Karpas-422 (cell line): ENCODE measurements around the gene PLD4. TPM values are rescaled to one million over a fixed set of nuclear protein-coding genes. Genes with fewer than 3 reads are reported as not detected.
"Not testable (repeated sequence)": the region's sequence is repeated elsewhere in the genome, so short reads cannot be mapped to it uniquely, and the experiment has no call there.

ENCODE experiments used
- DNase-seq: peaks from one replicate; pipeline ENCODE4 v3.0.0-alpha.2; 2015
- H2AFZ ChIP-seq: fragments of 200-600 bp; sonication (generic); 2 replicates; pipeline ENCODE4 v1.6.1; 2014; ENCODE audit warnings: antibody characterized with exemption, low read length, mixed read lengths
- H3K27ac ChIP-seq: fragments of 200-600 bp; sonication (generic); 2 replicates; pipeline ENCODE4 v1.5.1; 2014; ENCODE audit warnings: mild to moderate bottlenecking, low read length, moderate library complexity
- H3K27me3 ChIP-seq: fragments of 200-600 bp; sonication (generic); 2 replicates; pipeline ENCODE4 v1.6.1; 2014; ENCODE audit warnings: low read length, mixed read lengths
- H3K36me3 ChIP-seq: fragments of 200-600 bp; sonication (generic); 2 replicates; pipeline ENCODE4 v1.6.1; 2014; ENCODE audit warnings: low read length, mixed read lengths; ENCODE audit not compliant: insufficient read depth
- H3K4me1 ChIP-seq: fragments of 200-600 bp; sonication (generic); 2 replicates; pipeline ENCODE4 v1.6.1; 2014; ENCODE audit warnings: mild to moderate bottlenecking, low read length, mixed read lengths
- H3K4me2 ChIP-seq: fragments of 200-600 bp; sonication (generic); 2 replicates; pipeline ENCODE4 v1.6.1; 2014; ENCODE audit warnings: low read length, low read depth, mild to moderate bottlenecking; ENCODE audit not compliant: poor library complexity, severe bottlenecking
- H3K4me3 ChIP-seq: fragments of 200-600 bp; sonication (generic); 2 replicates; pipeline ENCODE4 v1.5.1; 2014; ENCODE audit warnings: mild to moderate bottlenecking, antibody characterized with exemption, low read length, mixed read lengths
- H3K79me2 ChIP-seq: fragments of 200-600 bp; sonication (generic); 2 replicates; pipeline ENCODE4 v1.6.1; 2014; ENCODE audit warnings: mild to moderate bottlenecking, low read length, mixed read lengths
- H3K9ac ChIP-seq: fragments of 200-600 bp; sonication (generic); 2 replicates; pipeline ENCODE4 v1.6.0; 2014; ENCODE audit warnings: low read length
- H3K9me2 ChIP-seq: fragments of 200-600 bp; sonication (generic), shearing (Covaris generic); replicated peaks from 2 replicates; pipeline ENCODE4 v1.6.0; 2014; ENCODE audit warnings: mild to moderate bottlenecking, low read length, moderate library complexity; ENCODE audit not compliant: insufficient read depth
- H3K9me3 ChIP-seq: fragments of 300-700, 200-600 bp; sonication (generic); 2 replicates; pipeline ENCODE4 v1.6.1; 2014; ENCODE audit warnings: low read length, mixed read lengths
- H4K20me1 ChIP-seq: fragments of 200-600 bp; sonication (generic); 2 replicates; pipeline ENCODE4 v1.6.1; 2014; ENCODE audit warnings: mild to moderate bottlenecking, antibody characterized with exemption, low read length, low read depth; ENCODE audit not compliant: insufficient read depth
- total RNA-seq: library from RNA; depleted of rRNA; stranded (reverse); fragments of >200 nt; shearing (Covaris generic); gene quantifications from 2 replicates; pipeline ENCODE4 v1.2.3, GENCODE V29; 2014; ENCODE audit warnings: low replicate concordance

Gene PLD4
- total RNA-seq, 1 experiment from 2014 or later, result 146 TPM

- Histone ChIP-seq H3K4me1 (no peaks in the 10 kb centered on the region), H3K4me2 (no peak overlapping the region), H4K20me1 (peaks cover 11% of the 10 kb centered on the region; the same call in 1 of the 2 replicates), H2AFZ (no peak overlapping the region), H3K9me2 (no peaks in the 10 kb centered on the region), H3K9ac (no peak overlapping the region), H3K9me3 (no peaks in the 10 kb centered on the region), H3K4me3 (no peak overlapping the region), H3K79me2 (no peaks in the 10 kb centered on the region), H3K27ac (no peak overlapping the region), H3K27me3 (no peaks in the 10 kb centered on the region), H3K36me3 (no peaks in the 10 kb centered on the region)
- DNase-seq, result no peak
Observed at GRCh38 chr14:104950021-104950420, 25.3 kb downstream of the PLD4 start.

GRCh38 chr14:104950701-104951100, 26.0 kb downstream of the PLD4 start:
- not testable (repeated sequence) for H3K9me3 ChIP-seq, H3K4me2 ChIP-seq, H3K9ac ChIP-seq, H2AFZ ChIP-seq, H3K4me3 ChIP-seq, DNase-seq, H3K27ac ChIP-seq, H3K9me2 ChIP-seq, H3K27me3 ChIP-seq, H3K36me3 ChIP-seq, H3K4me1 ChIP-seq, H3K79me2 ChIP-seq
- peaks cover 18% of the 10 kb centered on the region for H4K20me1 ChIP-seq

GRCh38 chr14:104951863-104952657, 27.4 kb downstream of the PLD4 start:
- H3K4me2 ChIP-seq, result not testable (repeated sequence)

GRCh38 chr14:104953097-104953496, 28.4 kb downstream of the PLD4 start:
- Histone ChIP-seq H3K4me1 (no peaks in the 10 kb centered on the region), H3K27ac (no peak overlapping the region), H3K9me2 (no peaks in the 10 kb centered on the region), H4K20me1 (peaks cover 24% of the 10 kb centered on the region), H3K4me2 (no peak overlapping the region), H3K4me3 (no peak overlapping the region), H3K36me3 (no peaks in the 10 kb centered on the region), H3K9ac (no peak overlapping the region), H3K27me3 (no peaks in the 10 kb centered on the region), H2AFZ (no peak overlapping the region), H3K9me3 (no peaks in the 10 kb centered on the region), H3K79me2 (no peaks in the 10 kb centered on the region)
- DNase-seq, result no peak

More at GRCh38 chr14:104951863-104952657, 27.4 kb downstream of the PLD4 start:
- DNase-seq, H3K27ac ChIP-seq, H3K4me1 ChIP-seq, H3K4me3 ChIP-seq, H3K9ac ChIP-seq, H3K79me2 ChIP-seq, H3K9me2 ChIP-seq, H3K9me3 ChIP-seq, H3K36me3 ChIP-seq, H2AFZ ChIP-seq, H3K27me3 ChIP-seq: not testable (repeated sequence)
- H4K20me1 ChIP-seq, result peaks cover 20% of the 10 kb centered on the region

GRCh38 chr14:104953896-104954656, 29.4 kb downstream of the PLD4 start:
- Histone ChIP-seq H3K9me3 (no peaks in the 10 kb centered on the region), H3K4me1 (no peaks in the 10 kb centered on the region), H3K4me2 (no peak overlapping the region), H3K36me3 (no peaks in the 10 kb centered on the region), H4K20me1 (peaks cover 24% of the 10 kb centered on the region), H3K27ac (no peak overlapping the region), H3K79me2 (no peaks in the 10 kb centered on the region), H3K4me3 (no peak overlapping the region), H3K9ac (no peak overlapping the region), H3K27me3 (no peaks in the 10 kb centered on the region), H2AFZ (no peak overlapping the region), H3K9me2 (no peaks in the 10 kb centered on the region)
- DNase-seq, result no peak

- Histone ChIP-seq H3K4me3 (no peak overlapping the region), H3K9me2 (no peaks in the 10 kb centered on the region), H3K79me2 (no peaks in the 10 kb centered on the region), H3K27me3 (no peaks in the 10 kb centered on the region), H3K4me2 (no peak overlapping the region), H2AFZ (no peak overlapping the region), H3K9ac (no peak overlapping the region), H3K36me3 (no peaks in the 10 kb centered on the region), H4K20me1 (peaks cover 24% of the 10 kb centered on the region), H3K4me1 (no peaks in the 10 kb centered on the region), H3K27ac (no peak overlapping the region), H3K9me3 (no peaks in the 10 kb centered on the region)
- DNase-seq, result no peak
Observed at GRCh38 chr14:104954746-104955395, 30.2 kb downstream of the PLD4 start.

GRCh38 chr14:104955396-104955770, 30.7 kb downstream of the PLD4 start:
- Histone ChIP-seq H3K9me2 (no peaks in the 10 kb centered on the region), H3K36me3 (no peaks in the 10 kb centered on the region), H3K79me2 (no peaks in the 10 kb centered on the region), H3K4me1 (no peaks in the 10 kb centered on the region), H3K4me3 (no peak overlapping the region), H2AFZ (no peak overlapping the region), H3K27ac (no peak overlapping the region), H3K9me3 (no peaks in the 10 kb centered on the region), H4K20me1 (peaks cover 24% of the 10 kb centered on the region), H3K27me3 (no peaks in the 10 kb centered on the region), H3K4me2 (no peak overlapping the region), H3K9ac (no peak overlapping the region)
- DNase-seq, result no peak

- Histone ChIP-seq H3K9ac (no peak overlapping the region), H3K4me3 (no peak overlapping the region), H3K79me2 (no peaks in the 10 kb centered on the region), H3K9me2 (no peaks in the 10 kb centered on the region), H3K27ac (no peak overlapping the region), H3K36me3 (no peaks in the 10 kb centered on the region), H3K4me2 (no peak overlapping the region), H3K4me1 (no peaks in the 10 kb centered on the region), H4K20me1 (peaks cover 24% of the 10 kb centered on the region), H3K9me3 (no peaks in the 10 kb centered on the region), H3K27me3 (no peaks in the 10 kb centered on the region), H2AFZ (no peak overlapping the region)
- no peak for DNase-seq
Observed at GRCh38 chr14:104956290-104956890, 31.7 kb downstream of the PLD4 start.
